Suprapubic skin (tissue), 3 donors: Measurements from ENCODE around the gene DES.

Experiments
- CTCF ChIP-seq, 2 donors: fragments of 200-600 bp in 1 of 2; fragments of 450-650 bp in 1 of 2; sonication (generic) in 1 of 2; IDR thresholded peaks; one replicate each; pipeline ENCODE4 v1.5.1; 2016 to 2019; ENCODE audit warnings: antibody characterized with exemption in 2 of 2, mild to moderate bottlenecking in 1 of 2, moderate library complexity in 1 of 2
- EP300 ChIP-seq: sonication (generic); formaldehyde crosslinking; IDR thresholded peaks from one replicate; pipeline ENCODE4 v1.6.1; 2017; ENCODE audit warnings: antibody characterized with exemption
- POLR2A ChIP-seq, 2 donors: fragments of 450-650 bp; IDR thresholded peaks; one replicate each; pipeline ENCODE4 v1.6.1; 2017; ENCODE audit warnings: antibody characterized with exemption in 2 of 2, mild to moderate bottlenecking in 2 of 2, moderate library complexity in 2 of 2

- no peak for TF ChIP-seq CTCF (IDR thresholded peaks at IDR 0.05)
- TF ChIP-seq EP300 = no peak
- TF ChIP-seq POLR2A (IDR thresholded peaks at IDR 0.05) = no peak
These were observed 2.5 kb downstream of the DES start for GRCh38 chr2:219420687-219421086.
